ENCODE data around the gene CD86.

DNA sequence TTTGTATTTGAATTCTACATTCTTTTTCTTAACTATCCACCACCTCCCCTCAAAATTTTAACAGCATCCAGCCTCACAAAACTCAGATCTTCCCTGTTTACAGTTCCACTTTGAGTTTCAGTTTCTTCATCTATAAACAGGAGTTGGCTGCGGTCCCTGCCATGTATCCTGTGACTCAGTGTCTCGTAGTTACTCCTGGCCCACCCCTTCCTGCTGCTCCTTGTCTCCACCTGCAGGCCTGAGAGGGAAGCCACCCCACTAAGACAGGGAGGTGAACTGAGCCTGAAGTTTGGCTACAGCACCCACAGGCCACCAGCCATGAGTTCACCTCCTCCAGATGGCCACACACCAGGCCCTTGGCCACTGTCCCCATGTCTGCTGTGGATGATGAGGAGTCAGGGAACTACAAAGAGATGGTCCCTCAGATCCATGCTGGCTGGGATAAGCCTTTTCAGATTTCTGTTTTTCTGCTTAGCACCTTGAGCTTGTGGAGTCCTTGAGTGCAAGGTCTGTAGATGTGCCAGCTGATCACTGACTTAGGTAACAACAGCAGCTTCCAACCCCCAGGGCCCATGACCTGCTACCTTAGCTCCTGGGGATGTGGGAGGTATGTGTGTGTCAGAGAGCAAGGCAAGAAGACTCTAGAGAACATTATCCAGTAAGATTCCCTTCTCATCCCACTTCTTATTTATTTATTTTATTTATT, 37.5 kb downstream of the CD86 start:
- TF ChIP-seq, protein P1, sequence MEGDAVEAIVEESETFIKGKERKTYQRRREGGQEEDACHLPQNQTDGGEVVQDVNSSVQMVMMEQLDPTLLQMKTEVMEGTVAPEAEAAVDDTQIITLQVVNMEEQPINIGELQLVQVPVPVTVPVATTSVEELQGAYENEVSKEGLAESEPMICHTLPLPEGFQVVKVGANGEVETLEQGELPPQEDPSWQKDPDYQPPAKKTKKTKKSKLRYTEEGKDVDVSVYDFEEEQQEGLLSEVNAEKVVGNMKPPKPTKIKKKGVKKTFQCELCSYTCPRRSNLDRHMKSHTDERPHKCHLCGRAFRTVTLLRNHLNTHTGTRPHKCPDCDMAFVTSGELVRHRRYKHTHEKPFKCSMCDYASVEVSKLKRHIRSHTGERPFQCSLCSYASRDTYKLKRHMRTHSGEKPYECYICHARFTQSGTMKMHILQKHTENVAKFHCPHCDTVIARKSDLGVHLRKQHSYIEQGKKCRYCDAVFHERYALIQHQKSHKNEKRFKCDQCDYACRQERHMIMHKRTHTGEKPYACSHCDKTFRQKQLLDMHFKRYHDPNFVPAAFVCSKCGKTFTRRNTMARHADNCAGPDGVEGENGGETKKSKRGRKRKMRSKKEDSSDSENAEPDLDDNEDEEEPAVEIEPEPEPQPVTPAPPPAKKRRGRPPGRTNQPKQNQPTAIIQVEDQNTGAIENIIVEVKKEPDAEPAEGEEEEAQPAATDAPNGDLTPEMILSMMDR (IDR thresholded peaks at IDR 0.05) = peak in 1 of 6 experiments; percentile 13
- TF ChIP-seq POLR2A (IDR thresholded peaks at IDR 0.05) = no peak

Measured in thyroid gland (tissue), 4 donors.